GM15510 (cell line): Measurements from ENCODE around the gene ACP5.

Experiments
- POLR2A ChIP-seq: IDR thresholded peaks from 3 replicates; pipeline ENCODE4 v1.6.1; 2011; ENCODE audit warnings: borderline replicate concordance; ENCODE audit not compliant: insufficient read length; ENCODE audit errors: extremely low read depth

Gene ACP5

DNA sequence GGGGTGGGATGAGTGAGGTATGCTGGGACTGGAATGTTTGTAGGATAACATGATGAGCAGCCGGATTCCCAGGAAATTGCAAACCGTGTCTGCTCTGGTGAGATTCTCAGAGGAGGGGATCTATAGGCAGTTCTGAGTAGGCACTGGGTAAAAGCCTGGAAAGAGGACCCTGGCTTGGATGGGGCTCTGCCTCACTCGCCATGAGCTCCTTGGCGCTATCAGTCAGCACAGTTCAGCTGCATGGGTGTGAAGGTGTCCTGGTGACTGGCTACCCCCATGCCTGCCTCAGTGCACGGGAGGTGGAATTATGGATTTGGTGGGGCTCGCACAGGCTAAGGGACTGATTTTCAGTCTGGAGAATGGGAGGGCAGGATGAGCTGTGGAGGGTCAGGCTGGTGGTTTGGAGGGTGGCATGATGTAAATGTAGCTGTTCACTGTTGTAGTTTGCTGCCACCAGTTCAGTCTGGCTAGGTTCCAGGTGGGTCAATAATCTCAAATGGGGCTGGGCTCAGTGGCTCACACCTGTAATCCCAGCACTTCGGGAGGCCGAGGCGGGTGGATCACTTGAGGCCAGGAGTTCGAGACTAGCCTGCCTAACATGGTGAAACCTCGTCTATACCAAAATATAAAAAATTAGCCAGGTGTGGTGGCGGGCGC, 10.7 kb upstream of the ACP5 start:
- TF ChIP-seq POLR2A: no peak

DNA sequence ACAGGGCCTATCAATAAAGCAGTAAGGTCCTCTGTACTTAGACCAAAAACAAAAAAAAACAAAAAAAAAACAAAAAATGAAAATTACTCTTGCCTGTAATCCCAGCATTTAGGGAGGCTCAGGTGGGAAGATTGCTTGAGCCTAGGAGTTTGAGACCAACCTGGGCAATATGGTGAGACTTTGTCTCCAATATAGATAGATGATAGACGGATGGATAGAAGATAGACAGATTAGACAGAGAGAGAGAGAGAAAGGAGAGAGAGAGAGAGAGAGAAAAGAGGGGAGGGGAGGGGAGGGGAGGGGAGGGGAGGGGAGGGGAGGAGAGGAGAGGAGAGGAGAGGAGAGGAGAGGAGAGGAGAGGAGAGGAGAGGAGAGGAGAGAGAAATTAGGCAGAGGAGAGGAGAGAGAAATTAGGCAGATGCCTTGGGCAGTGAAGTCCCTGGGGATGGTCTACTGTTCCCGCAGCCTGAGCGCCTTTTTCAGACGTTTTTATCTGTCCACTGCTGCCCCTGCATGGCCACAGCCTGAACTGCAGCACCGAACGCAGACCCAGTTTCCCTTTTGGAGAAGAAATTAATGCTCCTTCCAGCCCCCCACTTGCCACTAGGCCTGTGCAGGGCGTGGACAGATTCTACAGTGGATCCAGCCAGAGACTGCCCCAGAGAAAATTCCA, 10.0 kb upstream of the ACP5 start:
- no peak for TF ChIP-seq POLR2A

DNA sequence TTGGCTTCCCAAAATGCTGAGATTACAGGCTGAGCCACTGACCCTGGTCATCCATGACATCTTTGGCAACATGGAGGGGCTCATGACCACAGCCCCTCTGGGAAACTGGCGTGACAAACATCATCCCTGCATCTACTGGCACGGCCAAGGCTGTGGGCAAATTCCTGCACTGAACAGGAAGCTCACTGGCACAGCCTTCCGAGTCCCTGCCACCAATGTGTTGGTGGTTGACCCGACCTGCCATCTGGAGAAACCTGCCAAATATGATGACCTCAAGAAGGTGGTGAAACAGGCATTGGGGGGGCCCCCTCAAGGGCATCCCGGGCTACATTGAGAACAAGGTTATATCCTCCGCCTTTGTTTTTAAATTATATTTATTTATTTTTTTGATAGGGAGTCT, 8.9 kb upstream of the ACP5 start:
- TF ChIP-seq POLR2A: no peak

DNA sequence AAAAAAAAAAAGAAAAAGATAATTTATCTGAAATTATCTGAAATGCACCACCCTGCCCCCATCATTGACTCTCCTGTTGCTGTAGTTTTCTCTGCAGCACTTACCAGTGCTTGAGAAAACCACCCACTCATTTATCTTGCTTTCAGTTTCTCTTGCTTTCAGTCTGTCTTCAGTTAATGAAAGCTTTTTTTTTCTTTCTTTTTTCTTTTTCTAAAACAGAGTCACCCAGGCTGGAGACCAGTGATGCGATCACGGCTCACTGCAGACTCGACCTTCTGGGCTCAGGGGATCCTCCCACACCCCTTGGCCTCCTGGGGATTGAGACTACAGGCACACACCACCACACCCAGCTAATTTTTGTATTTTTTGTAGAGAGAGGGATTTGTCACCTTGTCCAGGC, 4.3 kb upstream of the ACP5 start:
- TF ChIP-seq POLR2A: no peak

DNA sequence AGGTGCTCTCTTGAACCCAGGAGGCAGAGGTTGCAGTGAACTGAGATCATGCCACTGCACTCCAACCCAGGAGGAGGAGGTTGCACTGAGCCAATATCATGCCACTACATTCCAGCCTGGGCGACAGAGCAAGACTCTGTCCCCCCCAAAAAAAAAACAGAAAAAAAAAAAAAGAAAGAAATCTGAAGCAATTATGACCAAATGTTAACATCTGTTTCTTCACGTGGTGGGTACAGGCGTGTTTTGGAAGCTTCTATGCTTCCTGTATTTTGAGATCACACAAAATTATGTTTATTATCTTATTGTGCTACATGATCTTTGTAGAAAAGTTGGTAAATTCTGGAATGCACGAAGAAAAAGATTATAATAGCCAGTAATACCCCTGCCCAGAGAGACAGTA, 2.7 kb upstream of the ACP5 start:
- TF ChIP-seq POLR2A: no peak

DNA sequence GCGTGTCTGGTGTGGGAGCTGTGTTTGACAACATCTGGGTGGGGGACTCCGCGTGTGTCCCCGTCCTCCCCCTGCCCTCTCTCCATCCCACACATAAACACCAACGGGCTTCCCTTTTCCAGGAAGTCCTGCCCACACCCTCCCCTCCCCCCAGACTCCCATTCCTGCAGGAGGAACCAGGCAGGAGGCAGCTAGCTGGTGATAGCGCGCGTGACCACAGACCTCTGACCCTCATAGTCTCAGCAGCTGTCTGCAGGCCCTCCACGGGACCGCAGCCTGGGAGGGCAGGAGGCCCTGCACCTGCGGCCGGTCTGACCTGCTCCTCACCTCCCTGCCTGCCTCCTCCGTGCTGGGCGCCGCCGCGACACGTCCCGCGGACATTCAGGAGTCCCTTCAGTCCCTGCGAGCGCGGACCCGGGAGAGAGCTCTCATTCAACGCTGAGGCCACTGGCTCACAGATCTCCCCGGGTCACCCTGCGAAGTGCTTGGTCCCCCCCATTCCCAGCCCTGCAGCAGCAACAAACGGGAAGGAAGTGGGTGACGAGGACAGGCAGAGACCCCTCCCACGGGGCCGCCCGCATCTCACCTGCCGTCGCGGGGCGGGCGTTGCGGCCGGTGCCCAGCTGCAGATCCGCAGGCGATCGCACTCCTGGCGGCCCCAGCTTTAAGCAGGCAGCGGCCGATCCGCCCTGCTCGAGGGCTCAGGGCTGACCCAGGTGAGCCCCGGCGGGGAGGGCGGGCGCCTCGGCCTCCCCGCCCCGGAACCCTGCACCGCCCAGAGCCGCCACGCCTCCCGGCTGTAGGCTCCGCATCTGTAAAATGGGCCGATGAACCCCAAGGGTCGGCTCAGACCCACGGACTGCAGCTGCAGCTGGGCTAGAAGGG, 1.1 kb upstream of the ACP5 start:
- peak; percentile 60 for TF ChIP-seq POLR2A

DNA sequence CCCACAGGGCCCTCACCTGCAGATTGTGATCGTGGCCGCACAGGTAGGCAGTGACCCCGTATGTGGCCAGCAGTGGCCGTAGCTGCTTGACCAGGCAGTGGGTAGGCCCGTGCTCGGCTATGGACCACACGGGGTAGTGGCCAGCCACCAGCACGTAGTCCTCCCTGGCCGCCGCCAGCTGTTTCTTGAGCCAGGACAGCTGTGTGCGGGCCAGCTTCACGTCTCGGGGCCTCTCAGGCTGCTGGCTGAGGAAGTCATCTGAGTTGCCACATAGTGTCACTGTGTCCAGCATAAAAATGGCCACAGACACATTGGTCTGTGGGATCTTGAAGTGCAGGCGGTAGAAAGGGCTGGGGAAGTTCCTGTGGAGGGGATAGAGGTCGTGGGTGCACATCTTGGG, 1.2 kb downstream of the ACP5 start:
- TF ChIP-seq POLR2A: no peak

DNA sequence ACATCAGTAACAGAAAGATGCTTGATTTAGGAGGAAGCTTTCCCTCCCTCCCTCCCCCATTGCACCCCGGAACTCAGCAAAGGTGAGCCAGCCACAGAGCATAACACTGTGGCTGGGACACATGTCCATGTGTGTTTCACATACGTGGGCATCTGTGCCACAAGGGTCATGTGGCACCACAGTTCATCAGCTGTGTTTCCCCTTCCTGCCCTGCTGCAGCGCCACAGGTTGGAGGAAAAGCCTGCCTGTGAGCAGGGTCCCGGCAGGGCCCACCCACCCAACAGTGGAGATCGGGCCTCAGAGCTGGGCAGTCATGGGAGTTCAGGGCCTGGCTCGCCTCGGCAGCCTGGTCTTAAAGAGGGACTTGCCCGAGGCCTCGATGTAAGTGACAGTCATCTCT, 2.8 kb downstream of the ACP5 start:
- TF ChIP-seq POLR2A: no peak

DNA sequence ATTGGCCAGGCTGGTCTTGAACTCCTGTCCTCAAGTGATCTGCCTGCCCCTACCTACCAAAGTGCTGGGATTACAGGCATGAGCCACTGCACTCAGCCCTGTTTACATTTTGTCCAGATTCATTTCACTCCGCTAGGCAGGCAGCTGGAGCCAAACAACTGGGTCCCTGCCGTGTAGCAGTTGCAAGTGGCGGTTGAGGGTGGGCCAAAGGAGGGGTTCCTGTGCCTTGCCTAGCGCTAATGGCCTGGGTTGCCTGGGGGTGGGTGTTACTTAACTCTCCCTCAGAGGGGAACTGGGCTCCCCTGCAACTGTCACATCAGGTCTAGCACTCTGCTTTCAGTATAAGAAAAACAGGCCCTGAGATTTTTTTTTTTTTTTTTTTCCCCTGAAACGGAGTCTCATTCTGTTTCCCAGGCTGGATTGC, 7.4 kb downstream of the ACP5 start:
- TF ChIP-seq POLR2A: no peak

DNA sequence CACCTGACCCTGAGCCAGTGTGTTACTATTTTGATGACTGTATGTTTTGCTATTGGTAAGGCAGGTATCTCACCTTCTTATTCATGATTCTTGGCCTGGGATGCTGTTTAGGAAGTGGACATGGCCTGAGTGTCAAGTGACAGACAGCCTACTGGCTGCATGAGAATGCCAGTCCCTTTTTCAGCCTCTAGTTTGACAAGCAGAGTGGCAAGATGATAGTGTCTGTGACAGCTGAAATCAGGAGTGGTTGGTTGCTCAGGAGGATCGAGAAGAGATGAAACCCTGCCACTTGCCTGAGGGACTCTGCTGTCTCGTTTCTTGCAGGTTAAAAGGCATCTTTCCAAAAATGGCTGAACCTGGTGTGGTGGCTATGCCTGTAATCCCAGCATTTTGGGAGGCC, 11.3 kb downstream of the ACP5 start:
- no peak for TF ChIP-seq POLR2A

DNA sequence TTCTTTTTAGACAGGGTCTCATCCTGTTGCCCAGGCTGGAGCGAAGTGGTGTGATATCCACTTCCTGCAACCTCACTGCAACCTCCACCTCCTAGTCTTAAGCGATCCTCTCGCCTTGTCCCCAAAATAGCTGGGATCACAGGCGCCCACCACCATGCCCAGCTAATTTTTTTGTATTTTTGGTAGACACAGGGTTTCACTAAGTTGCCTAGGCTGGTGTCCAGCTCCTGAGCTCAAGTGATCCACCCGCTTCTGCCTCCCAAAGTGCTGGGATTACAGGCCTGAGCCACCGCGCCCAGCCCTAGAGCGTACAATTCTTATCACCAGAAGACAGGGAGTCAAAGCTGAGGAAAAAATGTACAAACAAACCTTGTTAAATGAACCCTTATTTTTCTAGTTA, 13.9 kb downstream of the ACP5 start:
- no peak for TF ChIP-seq POLR2A

DNA sequence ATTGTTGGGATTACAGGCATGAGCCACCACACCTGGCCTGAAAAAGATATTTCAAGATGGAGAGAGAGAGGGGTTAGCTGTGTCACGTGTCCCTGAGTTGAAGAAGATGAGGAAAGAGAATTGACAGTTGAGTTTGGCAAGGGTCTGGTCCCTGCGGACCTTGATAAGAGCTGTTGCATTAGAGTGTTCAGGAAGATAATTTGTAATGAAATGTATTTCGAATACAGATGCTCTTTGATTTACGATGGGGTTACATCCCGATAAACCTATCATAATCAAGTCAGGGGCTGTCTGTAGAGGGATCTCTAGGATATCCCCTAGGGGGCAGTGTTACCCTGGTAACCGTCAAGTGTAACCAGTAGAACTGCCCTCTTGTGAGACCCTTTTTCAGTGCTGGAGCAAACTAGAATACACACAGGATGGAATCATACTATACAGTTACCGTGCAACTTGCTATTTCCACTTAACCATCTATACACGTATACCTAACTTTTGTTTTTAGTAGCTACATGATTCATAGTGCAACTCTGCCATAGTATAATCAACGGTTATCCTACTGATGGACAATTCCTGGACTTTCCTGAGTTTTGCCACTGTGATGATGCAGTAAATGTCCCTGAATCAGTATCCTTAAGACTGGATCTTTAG, 16.9 kb downstream of the ACP5 start:
- no peak for TF ChIP-seq POLR2A

DNA sequence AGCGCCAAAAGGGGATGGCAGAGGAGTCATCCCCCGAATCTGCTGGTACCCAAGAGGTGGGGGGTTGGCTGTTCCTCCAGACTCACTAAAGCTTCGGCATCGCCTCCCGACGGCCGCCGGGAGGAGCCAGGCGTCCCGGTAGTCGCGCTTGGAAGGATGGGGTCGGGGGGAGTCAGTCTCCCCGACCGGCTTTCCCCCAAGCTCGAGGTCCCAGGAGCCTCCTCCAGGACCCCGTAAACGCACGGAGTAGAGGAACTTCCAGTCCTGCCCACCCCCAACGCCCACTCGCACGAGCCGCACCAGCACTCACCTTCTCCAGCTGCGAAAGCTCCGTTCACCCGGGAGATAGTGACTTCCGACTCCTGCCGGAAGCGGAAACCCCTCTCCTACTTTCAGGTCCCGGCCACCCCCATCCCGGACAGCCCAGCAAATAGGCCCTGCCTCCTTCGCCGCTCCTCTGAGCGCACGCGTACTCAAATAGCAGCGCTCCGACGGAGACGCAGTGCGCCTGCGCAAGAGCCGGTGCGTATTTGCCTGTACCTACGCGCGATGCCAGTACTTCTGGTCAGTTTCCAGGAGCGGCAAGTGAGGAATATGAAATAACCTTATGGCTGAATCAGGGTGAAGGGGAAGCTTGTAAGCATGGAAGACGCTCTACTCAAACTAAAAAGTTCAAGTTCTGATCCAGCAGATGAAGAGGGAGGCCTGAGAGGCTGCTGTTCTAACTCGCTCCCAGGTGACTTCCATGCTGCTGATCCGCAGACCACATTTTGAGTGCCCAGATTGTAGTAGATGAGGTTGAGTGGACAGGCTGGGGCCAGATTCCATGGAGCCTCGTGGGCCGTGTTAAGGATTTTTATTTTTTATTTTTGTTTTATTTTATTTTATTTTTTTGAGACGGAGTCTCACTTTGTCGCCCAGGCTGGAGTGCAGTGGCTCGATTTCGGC, 18.3 kb downstream of the ACP5 start, which contains the start of gene ELOF1:
ELOF1 (minus strand) TSS at position 350 of the 948 bp plus-strand sequence. CDS start 4,883 bp downstream, outside the sequence.
- peak; percentile 81 for TF ChIP-seq POLR2A
